ENCODE data around the gene COMT.

Gene COMT

DNA sequence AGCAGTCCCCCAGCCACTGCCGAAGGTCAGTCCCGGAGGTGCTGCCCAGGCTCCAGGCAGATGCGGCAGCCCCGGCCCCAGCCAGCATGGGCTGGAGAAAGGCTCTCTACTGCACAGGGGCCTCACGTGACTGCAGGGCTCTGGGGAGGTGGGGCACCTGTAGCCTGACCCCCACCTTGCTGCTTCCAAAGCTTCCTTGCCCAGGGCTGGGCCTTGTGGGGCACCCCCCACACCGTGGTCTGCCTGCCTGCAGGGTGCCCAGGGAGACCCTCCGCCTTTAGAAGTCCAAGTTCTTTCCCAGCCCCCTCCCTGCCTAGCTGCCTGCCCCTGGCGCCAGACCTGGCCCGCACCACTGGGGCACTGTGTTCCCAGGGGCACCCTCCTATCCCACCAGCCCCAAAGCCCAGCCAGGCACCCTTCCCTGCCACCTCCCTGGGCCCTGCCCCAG lies 28.5 kb downstream of the COMT start:
- no peak for DNase-seq (ENCODE audit: low read depth in 2 of 2)

DNA sequence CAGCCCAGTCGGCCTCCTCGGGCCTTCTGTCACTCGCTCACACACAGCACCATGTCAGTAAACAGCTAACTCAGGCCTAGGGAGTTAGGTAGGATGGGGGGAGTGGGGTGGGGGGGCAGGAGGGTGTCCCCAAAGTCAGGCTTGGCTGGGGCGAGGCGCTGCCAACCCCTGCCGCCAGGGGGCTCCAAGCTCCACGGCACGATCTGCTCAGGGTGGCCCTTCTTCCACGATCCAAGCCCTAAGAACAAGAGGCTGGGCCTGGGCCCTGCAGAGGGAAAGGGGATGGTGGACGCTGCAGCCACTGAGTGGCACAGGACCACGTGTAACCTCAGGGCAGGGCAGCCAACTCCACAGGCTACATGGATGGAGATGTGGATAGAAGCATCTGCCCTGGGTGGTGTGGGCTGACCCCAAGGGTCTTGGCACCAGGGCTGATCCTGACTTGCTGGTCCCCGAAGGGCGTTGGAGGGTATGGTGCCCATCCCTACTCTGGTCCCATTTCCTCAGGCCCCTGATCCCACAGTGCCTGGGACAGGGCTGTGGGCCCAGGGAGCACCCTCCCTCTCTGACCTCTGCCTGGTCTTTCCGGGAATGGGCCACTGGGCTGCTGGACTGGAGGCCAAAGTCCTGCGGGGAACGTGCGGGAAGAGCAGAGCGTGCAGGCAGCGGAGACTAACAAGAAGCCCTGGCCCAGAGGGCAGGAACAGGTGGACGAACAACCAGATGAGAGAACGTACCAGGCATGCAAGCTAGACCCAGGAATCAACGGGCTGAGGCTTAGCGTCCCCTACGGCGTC lies 29.1 kb downstream of the COMT start:
- peak; percentile 34 to 45 for DNase-seq (ENCODE audit: low read depth in 2 of 2)

DNA sequence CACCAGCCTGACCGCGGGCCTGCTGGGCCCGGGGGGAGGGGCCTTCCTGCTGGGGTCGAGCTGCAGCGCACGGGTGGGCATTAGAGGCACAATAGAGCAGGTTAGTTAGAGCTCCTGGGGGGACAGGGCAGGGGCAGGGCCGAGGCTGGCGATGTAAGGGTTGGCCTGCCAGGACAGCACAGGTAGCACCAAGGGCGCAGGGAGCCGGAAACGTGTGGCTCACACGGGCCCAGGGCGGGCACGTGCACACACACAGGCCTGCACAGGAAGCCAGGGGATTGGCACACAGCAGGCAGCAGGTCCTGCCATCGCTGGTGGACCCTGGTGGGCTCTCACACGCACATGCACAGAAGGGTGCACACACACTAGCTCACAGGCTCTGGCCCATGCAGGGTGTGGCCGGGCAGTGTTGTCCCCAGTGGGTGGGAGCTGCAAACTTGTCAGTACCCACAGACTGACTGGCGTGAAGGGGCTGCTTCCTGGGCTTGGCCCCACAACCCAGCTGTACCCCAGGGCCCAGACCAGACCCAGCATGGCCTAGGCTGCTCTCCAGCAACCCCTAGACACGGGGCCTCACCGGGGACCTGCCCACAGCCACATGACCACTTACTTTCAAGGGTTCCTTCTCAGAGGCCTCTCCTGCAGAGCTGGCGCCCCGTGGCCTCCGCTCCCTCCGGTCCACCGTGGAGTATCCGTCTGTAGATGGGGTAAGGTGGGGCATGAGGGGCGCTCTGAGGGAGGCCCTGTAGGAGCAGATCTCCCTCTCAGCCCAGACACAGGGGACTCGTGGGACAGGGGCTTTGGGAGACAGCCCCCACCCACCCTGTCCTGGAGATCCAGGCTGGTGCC lies 29.9 kb downstream of the COMT start:
- DNase-seq (ENCODE audit: low read depth in 2 of 2) = no peak

DNA sequence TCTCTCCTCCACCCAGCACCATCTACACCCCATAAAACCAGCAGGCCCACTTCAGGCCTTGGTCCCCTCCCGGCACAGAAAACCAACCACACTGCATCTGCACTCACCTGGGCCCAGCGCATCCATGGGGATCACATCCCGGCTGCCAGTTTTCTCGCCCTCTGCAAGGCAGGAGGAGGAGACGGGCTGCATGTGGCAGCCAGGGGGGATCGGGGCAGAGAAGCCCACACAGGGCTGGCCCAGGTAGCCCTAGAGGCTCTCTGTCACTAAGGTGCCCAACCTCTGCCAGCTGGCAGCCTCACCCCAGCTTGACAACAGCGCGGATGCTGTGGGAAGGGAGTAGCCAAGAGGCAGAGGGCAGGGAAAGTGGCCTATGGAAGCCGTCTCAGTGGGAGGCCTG lies 30.7 kb downstream of the COMT start:
- no peak for DNase-seq (ENCODE audit: low read depth in 2 of 2)

DNA sequence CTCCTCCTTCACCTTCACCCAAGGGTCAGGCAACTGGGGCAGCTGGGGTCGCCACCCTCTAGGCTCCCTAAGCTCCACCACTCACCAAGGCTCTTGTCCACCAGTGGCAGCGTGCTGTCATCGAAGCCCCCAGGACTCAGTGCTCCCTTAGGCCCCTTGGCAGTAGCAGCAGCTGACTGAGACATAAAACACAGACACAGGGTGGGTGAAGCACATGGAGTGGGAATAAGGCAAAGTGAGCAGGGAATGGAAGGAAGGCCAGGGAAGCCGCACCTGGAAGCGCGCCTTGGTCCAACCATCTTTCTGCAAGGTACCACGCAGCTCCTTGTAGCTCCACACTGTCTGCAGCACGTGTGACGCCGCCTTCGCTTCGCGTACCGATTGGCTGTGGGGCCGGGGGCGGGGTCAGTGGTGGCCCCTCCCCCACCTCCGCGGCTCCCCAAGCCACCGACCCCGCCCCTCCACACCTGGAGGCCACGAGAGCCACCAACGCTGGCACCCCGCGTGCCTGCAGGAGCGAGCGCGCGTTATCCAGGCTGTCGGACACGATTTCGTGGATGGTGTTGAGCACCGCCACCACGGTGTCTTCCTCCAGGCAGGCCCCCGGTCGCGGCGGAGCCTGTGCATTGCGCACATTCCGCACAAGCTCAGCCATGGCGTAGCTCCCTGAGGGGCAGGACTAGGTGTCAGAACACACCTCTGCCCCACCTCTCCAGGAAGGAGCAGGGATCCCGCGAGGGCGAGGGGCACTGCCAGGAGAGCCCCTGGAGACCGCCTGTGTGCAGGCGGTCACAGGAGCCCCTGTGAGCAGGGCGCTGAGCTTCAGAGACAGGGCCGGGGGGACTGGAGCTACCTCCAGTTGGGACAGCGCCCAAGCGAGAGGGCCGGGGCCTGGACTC lies 31.3 kb downstream of the COMT start:
- DNase-seq (ENCODE audit: low read depth in 2 of 2) = no peak

DNA sequence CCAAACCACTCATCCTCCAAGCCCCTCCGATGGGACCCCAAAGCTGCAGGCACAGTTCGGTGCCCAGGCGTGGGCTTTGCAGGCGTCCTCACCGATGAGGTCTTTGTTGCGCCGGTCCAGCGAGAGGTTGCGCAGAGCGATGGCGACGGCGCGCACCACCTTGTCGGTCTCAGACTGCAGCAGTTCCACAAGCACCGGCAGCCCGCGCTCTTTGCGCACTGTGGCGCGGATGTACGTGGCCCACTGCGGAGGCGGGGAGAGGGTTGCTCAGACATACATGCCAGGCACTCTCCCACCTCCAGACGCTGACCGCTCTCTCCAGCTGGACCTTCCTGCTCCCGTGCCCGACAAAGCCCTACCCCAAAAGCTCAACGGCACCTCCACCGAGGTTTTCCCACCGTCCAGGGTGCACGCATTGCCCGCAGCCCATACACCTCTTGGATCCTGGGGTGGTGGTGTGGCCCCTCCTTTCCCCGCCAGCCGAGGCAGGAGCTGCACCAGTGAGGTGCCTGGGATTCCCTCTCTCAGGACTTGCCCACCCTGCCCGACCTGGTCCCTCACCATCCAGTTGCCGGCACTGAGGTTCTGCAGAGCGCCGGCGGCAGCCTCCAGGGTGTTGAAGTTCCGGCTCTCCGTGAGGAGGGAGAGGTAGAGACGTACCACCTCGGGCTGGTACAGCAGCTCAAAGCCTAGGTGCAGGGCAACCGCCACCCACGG lies 32.1 kb downstream of the COMT start:
- no peak for DNase-seq (ENCODE audit: low read depth in 2 of 2)

DNA sequence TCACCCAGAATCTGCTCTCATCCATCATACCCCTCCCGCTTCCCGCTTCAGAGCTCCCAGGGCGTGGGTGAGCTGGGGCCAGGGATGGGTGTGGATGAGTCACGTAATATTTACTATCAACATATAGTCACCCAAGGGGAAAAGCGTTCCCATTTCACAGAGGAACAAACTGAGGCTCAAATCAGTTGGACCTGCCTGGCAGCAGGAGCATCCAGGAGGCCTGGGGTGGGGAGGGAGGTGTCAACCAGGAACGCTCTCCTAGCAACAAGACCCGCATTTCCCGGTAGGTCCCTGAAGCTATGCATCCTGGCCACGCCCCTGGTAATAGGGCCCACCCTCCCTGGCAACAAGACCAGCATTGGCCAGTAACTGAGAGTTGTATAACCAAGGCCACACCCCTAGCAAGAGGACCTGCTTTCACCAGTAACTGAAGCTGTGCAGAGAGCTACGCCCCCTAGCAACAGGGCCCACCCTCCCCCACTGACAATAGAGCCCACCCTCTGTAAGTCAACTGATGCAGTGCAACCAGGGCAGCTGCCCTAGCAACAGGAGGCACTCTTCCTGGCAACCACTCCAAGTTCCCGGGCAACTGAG lies 32.8 kb downstream of the COMT start:
- DNase-seq (ENCODE audit: low read depth in 2 of 2) = no peak

DNA sequence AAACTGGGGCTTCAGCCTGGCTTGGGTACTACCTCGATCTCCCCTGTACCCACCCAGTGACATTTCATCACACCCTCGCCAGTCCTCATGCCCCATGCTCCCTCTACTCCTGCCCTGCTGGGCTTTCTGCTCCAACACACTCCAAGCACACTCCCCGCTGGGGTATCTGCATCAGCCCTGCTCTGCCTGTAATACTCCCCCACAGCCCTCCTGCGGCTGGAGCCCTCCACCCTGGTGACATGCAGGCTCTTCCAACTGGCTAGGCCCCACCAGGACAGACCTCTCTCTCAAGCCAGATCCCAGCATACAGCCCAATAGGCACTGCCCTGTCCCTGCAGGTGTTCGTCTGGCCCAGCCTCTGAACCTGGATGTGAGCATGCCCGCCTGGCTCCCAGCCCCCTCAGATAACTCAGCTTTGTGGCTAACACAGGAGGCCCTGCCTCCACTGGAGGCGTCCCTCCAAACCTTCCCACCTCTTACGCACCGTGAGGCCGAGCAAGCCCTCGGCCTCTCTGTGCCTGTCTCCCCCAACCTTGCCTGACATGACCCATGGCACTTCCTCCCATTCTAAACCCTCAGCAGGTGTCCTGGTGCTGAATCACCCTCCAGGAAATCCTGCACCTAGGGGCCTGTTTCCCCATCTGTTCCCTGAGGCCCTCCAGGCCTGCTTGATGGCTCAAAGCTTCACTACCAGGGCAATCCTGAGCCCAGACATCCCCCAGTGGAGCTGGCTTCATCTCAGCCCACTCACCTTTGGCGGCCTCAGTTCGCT lies 33.5 kb downstream of the COMT start:
- DNase-seq (ENCODE audit: low read depth in 2 of 2) = no peak

DNA sequence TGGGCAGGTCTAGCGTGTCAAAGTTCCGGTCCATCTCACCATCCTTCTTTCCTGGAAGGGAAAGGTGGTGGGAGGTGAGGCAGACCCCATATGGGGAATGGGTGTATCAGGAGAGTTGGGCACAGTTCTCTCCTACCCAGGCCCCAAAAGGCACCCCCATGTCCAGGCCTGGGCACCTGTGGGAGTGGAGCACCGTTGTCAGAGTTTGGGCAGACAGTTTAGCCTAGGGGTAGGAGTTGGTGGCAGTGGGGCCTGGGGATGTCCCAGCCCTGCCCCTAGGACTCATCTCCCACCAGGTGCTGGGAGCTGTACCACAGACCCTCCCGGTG lies 34.1 kb downstream of the COMT start:
- DNase-seq (ENCODE audit: low read depth in 2 of 2) = no peak

DNA sequence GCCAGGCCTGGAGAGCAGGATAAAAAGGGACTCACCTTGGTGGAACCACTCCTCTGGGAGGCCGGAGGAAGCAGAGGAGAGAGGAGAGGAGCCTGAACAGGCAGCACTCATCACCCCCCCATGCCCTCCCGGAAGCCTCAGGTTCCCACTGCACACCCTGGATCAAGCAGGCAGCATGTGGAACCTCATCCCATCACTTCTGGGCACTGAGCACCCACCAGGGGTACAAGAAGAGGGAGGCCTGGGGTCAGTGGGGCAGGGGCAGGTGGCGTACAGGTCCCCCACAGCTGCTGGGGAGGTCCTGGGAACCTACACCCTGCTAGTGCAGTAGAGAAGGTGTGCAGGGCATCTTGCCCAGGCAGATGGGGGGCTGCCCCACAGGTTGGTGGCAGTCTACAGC lies 35.1 kb downstream of the COMT start:
- no peak for DNase-seq (ENCODE audit: low read depth in 2 of 2)

DNA sequence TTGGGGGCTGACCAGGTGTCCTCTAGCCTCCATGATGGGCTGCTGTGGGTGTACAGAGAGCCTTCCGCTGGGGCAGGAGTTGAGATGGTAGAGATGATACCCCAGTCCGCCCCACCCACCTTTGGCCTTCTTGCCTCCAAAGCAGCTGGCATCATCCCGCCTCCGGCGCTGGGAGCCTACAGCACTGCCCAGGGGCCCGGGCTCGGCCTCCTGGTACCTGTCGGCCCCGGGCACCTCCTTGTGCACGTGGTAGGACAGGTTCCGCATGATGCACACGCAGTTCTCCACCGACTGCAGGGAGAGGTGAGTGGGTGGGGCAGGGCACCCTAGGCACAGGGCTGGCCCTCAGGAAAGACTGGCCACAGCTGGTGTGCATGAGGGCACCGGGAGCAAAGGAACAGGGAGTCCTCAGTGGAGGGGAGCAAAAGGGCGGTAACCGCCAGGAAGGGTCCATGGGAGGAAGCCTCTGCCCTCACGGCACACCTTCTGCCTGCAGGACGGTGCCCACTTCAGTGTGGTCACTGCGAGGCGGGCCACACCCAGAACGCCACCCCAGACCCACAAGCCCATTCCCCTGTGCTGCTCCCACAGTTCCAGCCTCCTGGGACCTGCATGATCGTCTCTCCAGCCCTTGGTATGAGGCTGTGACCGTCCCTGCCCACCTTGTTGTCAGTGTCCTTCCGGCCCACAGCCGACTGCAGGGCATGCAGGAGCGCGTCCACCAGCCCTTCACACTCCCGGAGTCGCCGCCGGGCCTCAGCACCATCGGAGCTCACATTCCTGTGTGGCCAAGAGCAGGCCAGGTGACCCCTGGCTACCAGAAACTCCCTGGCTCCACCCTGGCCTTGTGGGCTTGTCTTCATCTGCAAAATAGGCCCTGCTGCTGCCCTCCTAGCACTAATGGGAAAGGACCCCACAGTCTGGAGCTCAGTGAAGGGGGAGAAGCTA lies 36.0 kb downstream of the COMT start:
- DNase-seq (ENCODE audit: low read depth in 2 of 2) = no peak

DNA sequence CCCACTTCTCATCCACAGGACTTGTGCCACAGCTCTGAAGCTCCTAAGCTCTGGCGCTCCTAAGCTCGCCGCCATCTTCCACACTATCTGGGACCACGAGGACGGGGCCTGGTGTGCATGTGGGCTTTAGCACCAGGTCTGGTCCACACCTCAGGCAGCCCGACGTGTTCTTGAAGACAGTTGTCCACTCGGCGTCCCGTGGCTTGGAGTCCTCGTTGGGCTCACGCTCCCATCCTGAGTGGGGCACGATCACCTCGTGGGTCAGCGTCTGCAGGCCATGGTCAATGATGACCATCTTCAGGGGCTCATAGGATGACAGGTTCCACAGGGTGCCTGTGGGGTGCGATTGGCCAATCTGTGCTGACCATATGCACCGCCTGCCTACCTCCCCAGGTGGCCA lies 37.2 kb downstream of the COMT start:
- DNase-seq (ENCODE audit: low read depth in 2 of 2) = no peak

DNA sequence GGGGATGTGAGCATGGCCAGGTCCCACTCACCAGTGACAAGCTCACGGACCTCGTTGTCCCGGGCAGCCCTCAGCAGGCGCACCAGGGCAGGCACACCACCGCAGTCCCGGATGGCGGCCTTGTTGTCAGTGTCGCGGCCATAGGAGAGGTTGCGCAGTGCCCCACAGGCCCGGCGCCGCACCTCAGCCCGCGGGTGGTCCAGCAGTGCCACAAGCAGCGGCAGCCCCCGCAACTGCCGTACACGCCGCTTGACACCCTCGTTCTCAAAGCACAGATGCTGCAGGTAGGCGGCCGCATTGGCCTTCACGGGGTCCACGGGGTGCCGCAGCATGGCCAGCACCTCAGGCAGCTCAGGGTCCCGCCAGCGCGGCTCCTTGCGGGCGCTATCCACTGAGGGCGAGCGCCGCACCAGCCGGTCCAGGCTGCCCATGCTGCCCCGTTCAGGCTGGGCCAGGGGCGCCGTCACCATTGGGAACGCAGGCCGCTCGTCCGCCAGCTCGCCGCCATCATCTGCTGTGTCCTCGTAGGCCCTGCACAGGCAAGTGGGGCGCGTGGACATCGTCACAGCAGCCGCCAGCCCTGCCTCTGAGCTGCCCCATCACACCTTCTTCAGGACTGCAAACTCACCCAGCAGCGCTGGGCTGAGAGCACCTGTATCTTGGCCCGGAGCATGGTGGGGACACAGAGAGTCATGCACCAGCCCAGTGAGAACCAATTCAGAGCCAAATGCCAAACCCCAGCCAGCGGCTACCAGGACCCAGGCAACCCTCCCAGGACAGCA lies 38.3 kb downstream of the COMT start:
- no peak for DNase-seq (ENCODE audit: low read depth in 2 of 2)

DNA sequence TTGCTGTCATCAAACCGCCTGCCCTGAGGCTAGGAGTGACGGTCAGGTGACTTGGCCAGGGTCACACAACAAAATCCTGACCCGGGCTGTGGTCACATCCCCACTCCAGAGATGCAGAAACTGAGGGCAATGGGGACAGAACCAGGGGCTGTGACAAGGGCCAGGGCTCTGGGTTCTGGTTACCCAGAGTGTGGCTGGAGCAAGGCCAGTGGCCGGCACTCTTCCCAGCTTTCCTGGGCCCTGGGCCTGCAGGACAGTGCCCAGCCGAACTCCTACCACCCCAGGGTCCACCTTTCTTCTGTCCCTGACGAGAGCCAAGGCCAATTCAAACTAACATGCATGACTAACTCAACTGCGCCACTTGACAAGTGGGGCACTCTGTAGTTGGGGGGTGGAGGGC lies 39.2 kb downstream of the COMT start:
- no peak for DNase-seq (ENCODE audit: low read depth in 2 of 2)

DNA sequence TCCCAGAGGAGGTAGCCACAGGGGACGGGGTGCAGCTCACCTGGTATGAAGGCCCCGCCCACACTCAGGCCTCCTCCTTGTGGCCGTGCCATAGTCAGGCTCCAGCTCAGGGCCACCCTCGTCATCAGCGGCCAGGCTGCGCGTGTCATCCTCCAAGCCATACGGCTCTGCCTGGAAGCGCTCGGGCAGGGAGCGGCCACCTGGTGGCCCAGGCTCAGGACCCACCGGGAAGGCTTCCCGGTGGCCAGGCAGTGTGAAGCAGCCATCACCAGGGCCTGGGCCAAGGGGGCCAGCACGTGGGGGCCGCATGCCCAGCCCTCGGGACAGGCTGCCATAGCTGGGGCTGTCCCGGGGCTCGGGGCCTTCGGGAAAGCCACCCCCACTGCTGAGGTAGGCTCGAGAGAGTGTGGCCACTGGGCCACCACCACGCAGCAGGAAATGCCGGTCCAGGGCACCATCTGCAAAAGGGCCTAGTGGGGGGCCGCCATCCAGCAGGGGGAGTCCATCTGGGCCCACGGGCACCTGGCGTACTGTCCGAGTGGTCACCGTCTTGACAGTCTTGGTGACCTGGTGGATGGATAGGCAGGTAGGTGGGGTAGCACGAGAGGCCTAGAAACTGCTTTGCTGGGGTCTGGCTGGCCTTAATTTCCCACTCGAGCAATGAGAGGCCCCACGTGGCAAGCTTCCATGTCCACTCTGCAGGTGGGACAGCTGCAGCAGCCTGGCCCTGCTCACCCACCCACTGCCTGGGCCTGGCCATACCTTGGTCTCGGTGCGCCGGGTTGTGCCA lies 39.8 kb downstream of the COMT start:
- no peak for DNase-seq (ENCODE audit: low read depth in 2 of 2)

DNA sequence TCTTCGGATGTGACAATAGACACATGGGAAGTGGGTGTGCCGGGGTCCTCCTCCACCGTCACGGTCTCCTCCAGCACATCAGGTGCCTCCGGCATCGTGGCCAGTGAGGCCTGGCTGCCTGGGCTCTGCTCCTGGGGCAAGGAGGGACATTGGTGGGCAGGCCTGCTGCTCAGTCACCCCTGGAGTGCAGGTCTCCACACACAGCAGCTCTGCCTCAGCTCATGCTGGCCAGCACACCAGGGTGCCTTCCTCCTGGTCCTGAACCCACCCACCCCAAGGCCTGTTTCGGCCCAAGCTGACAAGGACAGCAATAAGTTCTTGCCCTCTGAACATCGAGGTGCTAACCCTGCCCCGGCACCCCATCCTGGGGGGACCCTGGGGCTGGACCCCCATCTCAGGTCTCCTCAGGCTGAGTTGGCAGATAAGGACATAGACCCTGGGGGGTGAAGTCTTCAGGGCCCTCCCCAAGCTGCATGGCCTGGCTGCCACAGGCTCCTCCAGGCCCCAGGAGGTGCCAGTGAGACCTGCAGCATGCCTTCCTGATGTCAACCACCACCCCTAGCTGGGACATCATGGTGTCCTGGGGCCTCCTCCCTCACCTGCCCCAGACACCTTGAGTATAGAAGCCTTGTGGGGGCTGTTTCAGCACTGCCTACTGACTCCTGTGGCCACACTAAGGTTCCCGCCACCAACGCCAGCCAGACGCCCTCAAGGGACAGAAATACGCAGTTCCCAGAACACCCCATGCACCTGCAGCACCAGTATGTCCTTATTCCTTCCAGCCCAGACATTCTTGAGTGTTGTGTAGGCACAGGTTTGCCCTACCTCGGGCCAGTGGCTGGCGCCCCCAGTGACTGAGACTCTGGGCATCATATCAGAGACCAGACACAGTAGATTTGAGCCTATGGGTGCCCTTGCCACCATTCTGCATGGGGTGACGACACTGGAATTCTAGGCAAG lies 40.7 kb downstream of the COMT start:
- DNase-seq (ENCODE audit: low read depth in 2 of 2) = no peak
